HCT116 (cell line): Measurements from ENCODE around the gene VWA5A. TPM values are rescaled to one million over a fixed set of nuclear protein-coding genes. Genes with fewer than 3 reads are reported as not detected.

Source experiments
- ATAC-seq: fragments of 200-7000 bp; cut with Tn5 transposase; 2 replicates; pipeline ENCODE4 v1.9.1; 2020; ENCODE audit warnings: mild to moderate bottlenecking, moderate library complexity
- BruUV-seq: library from RNA; stranded (reverse); fragments of 400-500 nt; replicated peaks from 2 replicates; lab custom pipeline; 2021; lab: Mats Ljungman, UMichigan
- CTCF ChIA-PET: fragments of 300-600 bp; sonication (Branson Sonifier 250); formaldehyde crosslinking; loops from one replicate; lab custom pipeline; 2021; ENCODE audit warnings: antibody characterized with exemption; lab: Charles Lee
- POLR2A ChIA-PET: fragments of 300-600, 350-600 bp; sonication (Branson Sonifier 250); formaldehyde crosslinking; loops from one replicate; lab custom pipeline; 2021; ENCODE audit warnings: antibody characterized with exemption; lab: Charles Lee
- RAD21 ChIA-PET, 2 experiments: fragments of 300-600 bp; sonication (Branson Sonifier 250); formaldehyde crosslinking; loops; one replicate each; lab custom pipeline; 2023; ENCODE audit warnings: low total read pairs in 2 of 2; ENCODE audit not compliant: uncharacterized antibody in 2 of 2, unreplicated experiment in 2 of 2, low non-redundant PET in 1 of 2; lab: Charles Lee
- DNase-seq: peaks from one replicate; pipeline ENCODE4 v3.0.0-alpha.2; 2010; ENCODE audit warnings: low read depth, low spot score
- H2AFZ ChIP-seq: fragments of 200-600 bp; shearing (Covaris generic), sonication (generic); 2 replicates; pipeline ENCODE4 v1.6.1; 2017; ENCODE audit warnings: low read depth, mixed run types, mixed read lengths, antibody characterized with exemption, low read length; ENCODE audit not compliant: poor library complexity, severe bottlenecking
- H3K27ac ChIP-seq: 2 replicates; pipeline ENCODE4 v1.5.1; 2012; ENCODE audit warnings: low read depth, low read length
- H3K27me3 ChIP-seq: fragments of 200-600 bp; sonication (generic); 2 replicates; pipeline ENCODE4 v1.6.1; 2016; ENCODE audit warnings: mixed run types, low read length, mixed read lengths; ENCODE audit not compliant: insufficient read depth
- H3K36me3 ChIP-seq, 2 experiments: fragments of 200-500 bp in 1 of 2; fragments of 200-600 bp in 1 of 2; sonication (Bioruptor generic) in 1 of 2; sonication (generic) in 1 of 2; 2 replicates each; pipeline versions ENCODE4 v1.5.1 to v1.6.1; 2014 to 2016; ENCODE audit warnings: low read length in 2 of 2, inconsistent platforms in 1 of 2, mixed read lengths in 1 of 2, mixed run types in 1 of 2; ENCODE audit not compliant: insufficient read depth in 2 of 2, control insufficient read depth in 1 of 2
- H3K4me1 ChIP-seq, 2 experiments: fragments of 200-600 bp in 1 of 2; sonication (generic) in 1 of 2; 2 replicates each; pipeline versions ENCODE4 v1.5.1 to v1.6.1; 2012 to 2017; ENCODE audit warnings: low read length in 2 of 2, inconsistent platforms in 1 of 2, mild to moderate bottlenecking in 1 of 2, mixed read lengths in 1 of 2, mixed run types in 1 of 2, moderate library complexity in 1 of 2; ENCODE audit not compliant: insufficient read depth in 2 of 2, control insufficient read depth in 1 of 2
- H3K4me2 ChIP-seq: fragments of 200-600 bp; sonication (generic); 2 replicates; pipeline ENCODE4 v1.6.1; 2017; ENCODE audit warnings: mixed run types, low read length, mixed read lengths
- H3K4me3 ChIP-seq, 2 experiments: fragments of 200-600 bp in 1 of 2; sonication (generic) in 1 of 2; replicated peaks in 1 of 2; 2 replicates each; pipeline ENCODE4 v1.5.1; 2011 to 2016; ENCODE audit warnings: low read length in 2 of 2, control low read depth in 1 of 2, low read depth in 1 of 2, mild to moderate bottlenecking in 1 of 2, mixed read lengths in 1 of 2, mixed run types in 1 of 2
- H3K79me2 ChIP-seq: fragments of 200-600 bp; sonication (generic); 2 replicates; pipeline ENCODE4 v1.6.1; 2017; ENCODE audit warnings: mild to moderate bottlenecking, mixed run types, low read length, moderate library complexity, mixed read lengths; ENCODE audit not compliant: insufficient read depth
- H3K9ac ChIP-seq: fragments of 200-600 bp; sonication (generic); 2 replicates; pipeline ENCODE4 v1.6.1; 2016; ENCODE audit warnings: low read length, mixed read lengths
- H3K9me2 ChIP-seq: fragments of 200-600 bp; sonication (generic), shearing (Covaris generic); 2 replicates; pipeline ENCODE4 v1.6.1; 2017; ENCODE audit warnings: mixed run types, mild to moderate bottlenecking, moderate library complexity; ENCODE audit not compliant: insufficient read depth
- H3K9me3 ChIP-seq, 2 experiments: fragments of 200-500 bp in 1 of 2; fragments of 200-600 bp in 1 of 2; sonication (Bioruptor generic) in 1 of 2; sonication (generic) in 1 of 2; 2 replicates each; pipeline ENCODE4 v1.6.1; 2014 to 2017; ENCODE audit warnings: low read length in 2 of 2, mixed read lengths in 2 of 2, inconsistent platforms in 1 of 2, low read depth in 1 of 2, mild to moderate bottlenecking in 1 of 2, mixed run types in 1 of 2, moderate library complexity in 1 of 2; ENCODE audit not compliant: control insufficient read depth in 1 of 2, insufficient read depth in 1 of 2
- H4K20me1 ChIP-seq: fragments of 200-600 bp; sonication (generic), shearing (Covaris generic); 2 replicates; pipeline ENCODE4 v1.6.1; 2017; ENCODE audit warnings: mixed run types, mild to moderate bottlenecking, moderate library complexity; ENCODE audit not compliant: insufficient read depth
- CBX3 ChIP-seq: IDR thresholded peaks from 2 replicates; pipeline ENCODE4 v1.6.1; 2012; ENCODE audit warnings: low read depth
- CEBPB ChIP-seq: IDR thresholded peaks from 2 replicates; pipeline ENCODE4 v1.6.1; 2012; ENCODE audit warnings: low read depth
- ELF1 ChIP-seq: IDR thresholded peaks from 2 replicates; pipeline ENCODE4 v1.6.1; 2012; ENCODE audit warnings: low read depth, borderline replicate concordance
- EZH2 ChIP-seq: fragments of 200-600 bp; sonication (generic); IDR thresholded peaks from 2 replicates; pipeline ENCODE4 v1.6.1; 2017; ENCODE audit warnings: antibody characterized with exemption, mixed run types
- EZH2phosphoT487 ChIP-seq: fragments of 200-600 bp; IDR thresholded peaks from 2 replicates; pipeline ENCODE4 v1.6.1; 2018; ENCODE audit warnings: antibody characterized with exemption, borderline replicate concordance
- JUND ChIP-seq: IDR thresholded peaks from 2 replicates; pipeline ENCODE4 v1.6.1; 2012
- POLR2A ChIP-seq: IDR thresholded peaks from 2 replicates; pipeline ENCODE4 v1.7.0; 2011; ENCODE audit warnings: borderline replicate concordance; ENCODE audit not compliant: insufficient read depth, insufficient read length; ENCODE audit errors: extremely low read depth
- POLR2AphosphoS5 ChIP-seq: IDR thresholded peaks from 2 replicates; pipeline ENCODE4 v1.6.1; 2011; ENCODE audit warnings: mild to moderate bottlenecking, low read depth, low read length, moderate library complexity
- RAD21 ChIP-seq: IDR thresholded peaks from 2 replicates; pipeline ENCODE4 v1.6.1; 2012; ENCODE audit warnings: low read depth, mild to moderate bottlenecking
- SIN3A ChIP-seq: IDR thresholded peaks from 2 replicates; pipeline ENCODE4 v1.6.1; 2012; ENCODE audit warnings: low read depth
- SP1 ChIP-seq: IDR thresholded peaks from 2 replicates; pipeline ENCODE4 v1.6.1; 2012; ENCODE audit warnings: low read depth
- SRF ChIP-seq: IDR thresholded peaks from 2 replicates; pipeline ENCODE4 v1.6.1; 2012; ENCODE audit warnings: low read depth
- TCF7L2 ChIP-seq: IDR thresholded peaks from 2 replicates; pipeline ENCODE4 v1.7.0; 2011; ENCODE audit warnings: borderline replicate concordance, inconsistent platforms; ENCODE audit not compliant: insufficient read depth, insufficient read length; ENCODE audit errors: extremely low read depth
- intact Hi-C: fragments of 100-400 bp; cut with micrococcal nuclease; formaldehyde crosslinking; loops from 2 replicates; pipeline ENCODE4 v1.10.0; 2022
- total RNA-seq: library from RNA; stranded (reverse); gene quantifications from one replicate; pipeline ENCODE4 v1.2.1, GENCODE V29; 2021; ENCODE audit not compliant: unreplicated experiment
- TF ChIP-seq, protein P1 (sequence below), 3 experiments: fragments of 200-600 bp in 1 of 3; sonication (generic) in 1 of 3; IDR thresholded peaks in 2 of 3; conservative IDR thresholded peaks in 1 of 3; 2 replicates each; pipeline ENCODE4 v1.5.1; 2012 to 2017; ENCODE audit warnings: low read depth in 2 of 3, low read length in 2 of 3, antibody characterized with exemption in 1 of 3, borderline replicate concordance in 1 of 3, control low read depth in 1 of 3, mild to moderate bottlenecking in 1 of 3, mixed read lengths in 1 of 3, mixed run types in 1 of 3, moderate library complexity in 1 of 3; ENCODE audit not compliant: insufficient read depth in 1 of 3
- TF ChIP-seq, protein P2 (sequence below): IDR thresholded peaks from 2 replicates; pipeline ENCODE4 v1.6.1; 2012; ENCODE audit warnings: low read depth
- TF ChIP-seq, protein P3 (sequence below): IDR thresholded peaks from 2 replicates; pipeline ENCODE4 v1.6.1; 2011; ENCODE audit warnings: mild to moderate bottlenecking, low read length, moderate library complexity; ENCODE audit not compliant: insufficient replicate concordance; ENCODE audit errors: extremely low read depth
- TF ChIP-seq, protein P4 (sequence below): IDR thresholded peaks from 2 replicates; pipeline ENCODE4 v1.6.1; 2012
- TF ChIP-seq, protein P5 (sequence below): IDR thresholded peaks from 2 replicates; pipeline ENCODE4 v1.6.1; 2012

Gene VWA5A
- total RNA-seq, 1 experiment from 2014 or later: 5.0 TPM

DNA sequence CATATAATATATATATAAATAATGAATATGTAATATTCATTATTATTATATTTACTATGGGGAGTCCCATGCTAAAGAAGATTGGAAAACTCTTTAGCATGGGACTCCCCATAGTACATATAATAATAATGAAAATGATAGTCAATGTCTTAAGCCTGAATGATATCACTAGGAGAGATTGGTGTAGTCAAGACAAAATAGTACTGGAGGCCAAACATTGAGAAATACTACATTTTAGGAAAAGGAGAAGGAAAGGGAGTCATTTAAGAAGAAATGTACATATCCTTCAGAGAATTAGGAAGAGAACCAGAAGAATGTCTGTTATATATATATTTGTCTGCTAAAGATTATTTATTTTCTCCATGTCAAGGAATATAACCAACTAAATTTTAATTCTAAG lies 5.0 kb upstream of the VWA5A start:
- POLR2A ChIA-PET: no interaction called here
- no peak for TF ChIP-seq SIN3A
- no peak for TF ChIP-seq EZH2phosphoT487
- TF ChIP-seq SP1: no peak
- TF ChIP-seq, protein P1, sequence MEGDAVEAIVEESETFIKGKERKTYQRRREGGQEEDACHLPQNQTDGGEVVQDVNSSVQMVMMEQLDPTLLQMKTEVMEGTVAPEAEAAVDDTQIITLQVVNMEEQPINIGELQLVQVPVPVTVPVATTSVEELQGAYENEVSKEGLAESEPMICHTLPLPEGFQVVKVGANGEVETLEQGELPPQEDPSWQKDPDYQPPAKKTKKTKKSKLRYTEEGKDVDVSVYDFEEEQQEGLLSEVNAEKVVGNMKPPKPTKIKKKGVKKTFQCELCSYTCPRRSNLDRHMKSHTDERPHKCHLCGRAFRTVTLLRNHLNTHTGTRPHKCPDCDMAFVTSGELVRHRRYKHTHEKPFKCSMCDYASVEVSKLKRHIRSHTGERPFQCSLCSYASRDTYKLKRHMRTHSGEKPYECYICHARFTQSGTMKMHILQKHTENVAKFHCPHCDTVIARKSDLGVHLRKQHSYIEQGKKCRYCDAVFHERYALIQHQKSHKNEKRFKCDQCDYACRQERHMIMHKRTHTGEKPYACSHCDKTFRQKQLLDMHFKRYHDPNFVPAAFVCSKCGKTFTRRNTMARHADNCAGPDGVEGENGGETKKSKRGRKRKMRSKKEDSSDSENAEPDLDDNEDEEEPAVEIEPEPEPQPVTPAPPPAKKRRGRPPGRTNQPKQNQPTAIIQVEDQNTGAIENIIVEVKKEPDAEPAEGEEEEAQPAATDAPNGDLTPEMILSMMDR (IDR thresholded peaks at IDR 0.05 in 2 of 3, conservative IDR thresholded peaks at IDR 0.05 in 1 of 3; ENCODE audit: borderline replicate concordance in 1 of 3, insufficient read depth in 1 of 3, low read depth in 2 of 3, low read length in 2 of 3): no peak
- TF ChIP-seq JUND: no peak
- TF ChIP-seq SRF: no peak
- TF ChIP-seq POLR2AphosphoS5: no peak
- TF ChIP-seq, protein P2, sequence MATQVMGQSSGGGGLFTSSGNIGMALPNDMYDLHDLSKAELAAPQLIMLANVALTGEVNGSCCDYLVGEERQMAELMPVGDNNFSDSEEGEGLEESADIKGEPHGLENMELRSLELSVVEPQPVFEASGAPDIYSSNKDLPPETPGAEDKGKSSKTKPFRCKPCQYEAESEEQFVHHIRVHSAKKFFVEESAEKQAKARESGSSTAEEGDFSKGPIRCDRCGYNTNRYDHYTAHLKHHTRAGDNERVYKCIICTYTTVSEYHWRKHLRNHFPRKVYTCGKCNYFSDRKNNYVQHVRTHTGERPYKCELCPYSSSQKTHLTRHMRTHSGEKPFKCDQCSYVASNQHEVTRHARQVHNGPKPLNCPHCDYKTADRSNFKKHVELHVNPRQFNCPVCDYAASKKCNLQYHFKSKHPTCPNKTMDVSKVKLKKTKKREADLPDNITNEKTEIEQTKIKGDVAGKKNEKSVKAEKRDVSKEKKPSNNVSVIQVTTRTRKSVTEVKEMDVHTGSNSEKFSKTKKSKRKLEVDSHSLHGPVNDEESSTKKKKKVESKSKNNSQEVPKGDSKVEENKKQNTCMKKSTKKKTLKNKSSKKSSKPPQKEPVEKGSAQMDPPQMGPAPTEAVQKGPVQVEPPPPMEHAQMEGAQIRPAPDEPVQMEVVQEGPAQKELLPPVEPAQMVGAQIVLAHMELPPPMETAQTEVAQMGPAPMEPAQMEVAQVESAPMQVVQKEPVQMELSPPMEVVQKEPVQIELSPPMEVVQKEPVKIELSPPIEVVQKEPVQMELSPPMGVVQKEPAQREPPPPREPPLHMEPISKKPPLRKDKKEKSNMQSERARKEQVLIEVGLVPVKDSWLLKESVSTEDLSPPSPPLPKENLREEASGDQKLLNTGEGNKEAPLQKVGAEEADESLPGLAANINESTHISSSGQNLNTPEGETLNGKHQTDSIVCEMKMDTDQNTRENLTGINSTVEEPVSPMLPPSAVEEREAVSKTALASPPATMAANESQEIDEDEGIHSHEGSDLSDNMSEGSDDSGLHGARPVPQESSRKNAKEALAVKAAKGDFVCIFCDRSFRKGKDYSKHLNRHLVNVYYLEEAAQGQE: no peak
- TF ChIP-seq EZH2: no peak
- TF ChIP-seq CBX3: no peak
- no peak for TF ChIP-seq POLR2A
- TF ChIP-seq RAD21: no peak
- TF ChIP-seq TCF7L2: no peak
- TF ChIP-seq, protein P3, sequence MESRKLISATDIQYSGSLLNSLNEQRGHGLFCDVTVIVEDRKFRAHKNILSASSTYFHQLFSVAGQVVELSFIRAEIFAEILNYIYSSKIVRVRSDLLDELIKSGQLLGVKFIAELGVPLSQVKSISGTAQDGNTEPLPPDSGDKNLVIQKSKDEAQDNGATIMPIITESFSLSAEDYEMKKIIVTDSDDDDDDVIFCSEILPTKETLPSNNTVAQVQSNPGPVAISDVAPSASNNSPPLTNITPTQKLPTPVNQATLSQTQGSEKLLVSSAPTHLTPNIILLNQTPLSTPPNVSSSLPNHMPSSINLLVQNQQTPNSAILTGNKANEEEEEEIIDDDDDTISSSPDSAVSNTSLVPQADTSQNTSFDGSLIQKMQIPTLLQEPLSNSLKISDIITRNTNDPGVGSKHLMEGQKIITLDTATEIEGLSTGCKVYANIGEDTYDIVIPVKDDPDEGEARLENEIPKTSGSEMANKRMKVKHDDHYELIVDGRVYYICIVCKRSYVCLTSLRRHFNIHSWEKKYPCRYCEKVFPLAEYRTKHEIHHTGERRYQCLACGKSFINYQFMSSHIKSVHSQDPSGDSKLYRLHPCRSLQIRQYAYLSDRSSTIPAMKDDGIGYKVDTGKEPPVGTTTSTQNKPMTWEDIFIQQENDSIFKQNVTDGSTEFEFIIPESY: no peak
- TF ChIP-seq, protein P4, sequence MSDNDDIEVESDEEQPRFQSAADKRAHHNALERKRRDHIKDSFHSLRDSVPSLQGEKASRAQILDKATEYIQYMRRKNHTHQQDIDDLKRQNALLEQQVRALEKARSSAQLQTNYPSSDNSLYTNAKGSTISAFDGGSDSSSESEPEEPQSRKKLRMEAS: no peak
- no peak for TF ChIP-seq ELF1
- TF ChIP-seq, protein P5, sequence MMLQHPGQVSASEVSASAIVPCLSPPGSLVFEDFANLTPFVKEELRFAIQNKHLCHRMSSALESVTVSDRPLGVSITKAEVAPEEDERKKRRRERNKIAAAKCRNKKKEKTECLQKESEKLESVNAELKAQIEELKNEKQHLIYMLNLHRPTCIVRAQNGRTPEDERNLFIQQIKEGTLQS: no peak
- TF ChIP-seq CEBPB: no peak

More for the DNA sequence above, 5.0 kb upstream of the VWA5A start:
- Histone ChIP-seq H3K79me2 (no peaks in the 10 kb centered on the region), H3K4me3 (no peak overlapping the region), H3K36me3 (no peaks in the 10 kb centered on the region), H4K20me1 (no peaks in the 10 kb centered on the region), H3K9me2 (no peaks in the 10 kb centered on the region), H2AFZ (no peak overlapping the region), H3K27me3 (peaks cover 21% of the 10 kb centered on the region), H3K9ac (no peak overlapping the region), H3K4me2 (no peak overlapping the region), H3K4me1 (peaks cover 0 to 8% of the 10 kb centered on the region in 2 experiments; a peak in 2 of 4 replicates), H3K27ac (no peak overlapping the region), H3K9me3 (no peaks in the 10 kb centered on the region)
- no peak for ATAC-seq
- intact Hi-C loops: no loop called here
- ChIA-PET CTCF (no interaction called here), RAD21 (no interaction called here)
- no peak for DNase-seq
- no TSS peak for BruUV-seq
